GM15510 (cell line): ENCODE measurements around the gene FEM1C.

Experiments
- POLR2A ChIP-seq: IDR thresholded peaks from 3 replicates; pipeline ENCODE4 v1.6.1; 2011; ENCODE audit warnings: borderline replicate concordance; ENCODE audit not compliant: insufficient read length; ENCODE audit errors: extremely low read depth

Gene FEM1C

DNA sequence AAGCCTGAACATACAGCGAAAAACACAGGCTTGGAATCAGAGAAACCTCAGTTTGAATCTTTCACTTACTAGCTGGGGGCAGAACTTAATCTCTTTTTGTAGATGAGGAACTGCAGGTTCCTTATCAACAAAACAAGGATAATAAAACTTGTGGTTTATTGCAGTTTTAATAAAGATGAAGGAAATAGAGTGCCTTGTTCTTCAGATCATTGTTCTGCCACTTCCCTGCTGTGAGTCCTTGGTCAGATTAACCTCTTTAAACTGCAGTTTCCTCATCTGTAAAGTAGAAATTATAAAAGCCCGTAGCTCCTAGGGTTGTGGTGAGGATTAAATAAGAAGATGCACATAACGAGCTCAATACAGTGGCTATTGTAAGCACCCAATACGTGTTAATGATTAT, 57.4 kb downstream of the FEM1C start:
- no peak for TF ChIP-seq POLR2A

DNA sequence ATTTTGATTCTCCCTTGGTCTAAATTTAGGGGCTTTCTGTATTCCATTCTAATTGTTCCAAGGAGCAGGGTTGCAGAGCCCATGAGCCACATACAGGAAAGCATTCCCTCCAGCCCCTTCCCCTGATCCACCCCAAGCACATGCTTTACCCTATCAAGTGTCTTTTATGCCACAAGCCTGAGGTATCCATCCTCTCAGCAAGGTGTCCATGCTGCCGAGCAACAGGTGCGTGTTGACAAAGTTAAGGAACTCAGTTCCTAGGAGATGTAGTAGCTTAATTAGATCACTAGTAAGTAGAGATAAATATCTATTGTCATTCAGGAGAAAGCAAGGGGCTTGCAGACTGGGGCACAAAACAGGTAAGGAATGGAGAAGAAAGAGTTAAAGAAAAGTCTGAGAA, 57.8 kb downstream of the FEM1C start:
- TF ChIP-seq POLR2A: no peak

DNA sequence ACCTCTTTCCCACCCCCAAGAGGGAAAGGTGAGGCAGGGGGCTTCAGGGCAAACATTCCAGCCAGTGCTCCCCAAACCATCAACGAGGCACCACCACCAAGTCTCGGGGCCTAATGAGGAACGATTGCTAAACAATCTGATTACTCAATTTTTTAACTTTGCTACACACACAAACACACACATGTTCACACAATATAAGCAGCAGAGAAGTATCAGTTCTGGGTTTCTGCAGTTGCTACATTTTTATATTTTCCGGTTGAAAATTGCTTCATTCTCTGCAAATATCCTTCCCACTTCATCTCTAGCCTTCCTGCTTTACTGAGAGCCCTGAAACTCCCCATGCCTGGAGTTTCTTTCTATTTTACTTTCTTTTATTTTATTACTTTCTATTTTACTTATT, 60.2 kb downstream of the FEM1C start:
- TF ChIP-seq POLR2A: no peak

DNA sequence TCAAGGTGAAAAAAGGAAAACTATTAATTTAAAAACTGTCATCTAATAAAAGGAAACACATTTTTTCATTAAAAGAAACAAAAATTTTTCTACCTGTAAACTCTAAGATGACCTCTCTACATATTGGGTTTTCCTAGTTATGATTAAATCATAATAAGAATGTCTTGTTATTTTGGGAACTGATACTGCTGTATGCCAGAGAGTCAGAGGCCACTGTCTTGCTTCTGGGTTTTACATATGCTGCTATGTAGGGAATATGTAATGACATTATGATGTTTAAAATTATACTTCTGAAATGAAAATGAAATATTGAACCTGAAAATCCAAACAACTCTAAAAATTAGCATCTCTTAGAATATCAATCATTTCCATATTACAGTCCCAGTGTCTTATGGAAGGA, 63.7 kb downstream of the FEM1C start:
- TF ChIP-seq POLR2A: no peak

DNA sequence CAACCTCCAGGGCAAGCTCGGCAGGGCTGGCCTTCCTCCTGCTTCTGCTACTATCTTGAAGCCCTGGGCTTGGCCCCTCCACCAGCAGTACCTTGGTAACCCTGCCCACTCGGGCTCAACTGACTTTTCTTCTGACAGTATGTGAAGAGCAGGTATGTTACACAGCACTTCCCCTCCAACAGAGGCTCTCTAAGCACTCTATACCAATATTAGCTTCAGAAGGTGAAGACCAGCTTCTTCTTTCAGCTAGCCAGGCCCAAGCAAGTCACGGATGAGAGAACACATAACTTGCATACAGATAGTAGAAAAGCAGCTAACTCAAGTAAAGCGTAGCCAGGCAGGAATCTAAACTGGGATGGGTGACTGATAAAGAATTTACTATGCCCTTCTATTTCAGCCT, 64.3 kb downstream of the FEM1C start:
- no peak for TF ChIP-seq POLR2A

DNA sequence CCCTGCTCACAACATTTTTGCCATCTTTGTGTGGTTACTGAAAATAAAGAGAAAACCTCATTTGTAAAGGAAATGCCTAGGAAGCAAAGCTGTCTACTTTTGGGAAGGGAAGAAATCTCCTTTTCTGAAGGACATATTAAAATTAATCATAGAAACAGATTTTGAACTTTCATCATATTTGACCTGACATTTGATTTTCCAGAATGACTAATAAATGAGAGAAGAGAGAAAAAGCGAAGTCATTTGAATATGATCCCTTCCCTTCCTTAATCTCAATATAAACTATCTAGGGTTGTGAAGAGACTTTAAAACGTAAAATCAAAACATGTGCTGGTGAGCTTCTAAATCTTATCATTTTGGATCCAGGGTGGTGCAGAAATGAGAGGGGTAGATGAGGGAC, 66.3 kb downstream of the FEM1C start:
- no peak for TF ChIP-seq POLR2A

DNA sequence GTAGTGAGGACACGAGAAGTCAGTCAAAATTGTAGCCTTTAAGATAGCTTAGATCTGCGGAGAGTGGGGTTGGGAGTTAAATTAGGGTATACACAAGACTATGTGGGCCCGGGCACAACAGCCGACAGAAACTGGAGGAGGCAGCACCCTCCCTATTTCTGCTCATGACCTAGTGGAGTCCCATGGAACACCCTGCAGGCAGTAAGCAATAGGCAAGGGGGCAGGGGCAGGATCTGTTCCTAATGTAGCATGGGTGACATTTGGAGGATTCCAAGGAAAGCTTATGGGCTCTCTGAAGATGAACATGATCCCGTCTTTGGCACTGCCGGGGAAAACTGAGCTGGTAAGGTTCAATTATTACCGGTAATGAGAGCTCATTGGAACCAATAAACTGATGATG, 67.0 kb downstream of the FEM1C start:
- no peak for TF ChIP-seq POLR2A

DNA sequence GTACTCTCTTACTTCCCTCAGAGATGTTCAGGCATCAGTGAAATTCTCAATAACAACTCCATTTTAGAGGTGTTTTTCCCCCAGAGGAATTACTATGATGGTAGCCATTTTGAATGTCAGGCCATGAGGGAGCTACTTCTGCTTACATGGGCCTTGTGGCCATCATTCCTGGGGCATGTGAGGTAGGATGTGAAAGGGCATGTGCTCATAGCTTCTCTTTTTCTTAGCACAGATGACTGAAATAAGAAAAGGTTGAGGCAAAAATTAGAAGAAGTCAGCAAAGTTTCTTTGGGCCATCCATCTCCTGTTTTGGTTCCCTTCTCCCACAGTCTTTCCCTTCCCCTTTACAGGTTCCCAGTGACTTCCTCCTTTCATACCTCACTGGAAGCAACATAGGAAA, 68.8 kb downstream of the FEM1C start:
- TF ChIP-seq POLR2A: no peak

DNA sequence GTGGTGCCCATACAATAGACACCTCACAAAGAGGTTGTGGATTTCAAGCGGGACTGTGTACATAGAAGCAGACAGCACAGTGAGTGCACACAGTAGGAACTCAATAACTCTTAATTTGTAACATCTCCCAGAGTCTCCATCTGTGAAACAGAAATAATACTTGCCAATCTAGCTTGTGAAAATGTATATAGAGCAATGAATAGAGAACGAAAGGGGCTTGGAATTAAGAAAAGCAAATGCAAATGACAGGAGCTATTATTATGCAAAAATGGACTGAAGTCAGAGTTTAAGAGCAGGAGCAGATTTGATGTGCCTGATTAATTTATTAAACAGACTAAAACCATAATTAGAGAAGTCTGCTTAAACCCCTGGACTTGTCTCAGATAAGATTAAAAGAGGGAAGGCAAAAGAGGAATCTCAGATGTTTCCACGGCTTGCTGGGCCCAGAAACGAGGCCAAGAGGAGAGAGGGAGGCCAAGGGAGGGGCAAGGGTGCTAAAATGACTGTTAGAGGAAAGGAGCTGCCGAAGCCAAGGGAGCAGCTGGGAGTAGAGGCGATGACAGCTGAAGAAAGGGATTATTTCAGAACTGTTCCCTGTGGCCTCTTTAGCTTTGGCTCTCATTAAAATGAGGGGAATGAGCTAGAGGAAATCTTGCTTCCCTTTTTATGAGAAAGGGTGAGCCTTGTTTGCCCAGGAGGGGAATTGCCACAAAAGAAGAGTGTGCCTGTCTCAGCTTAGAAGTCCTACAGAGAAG, 72.1 kb downstream of the FEM1C start:
- TF ChIP-seq POLR2A: no peak

DNA sequence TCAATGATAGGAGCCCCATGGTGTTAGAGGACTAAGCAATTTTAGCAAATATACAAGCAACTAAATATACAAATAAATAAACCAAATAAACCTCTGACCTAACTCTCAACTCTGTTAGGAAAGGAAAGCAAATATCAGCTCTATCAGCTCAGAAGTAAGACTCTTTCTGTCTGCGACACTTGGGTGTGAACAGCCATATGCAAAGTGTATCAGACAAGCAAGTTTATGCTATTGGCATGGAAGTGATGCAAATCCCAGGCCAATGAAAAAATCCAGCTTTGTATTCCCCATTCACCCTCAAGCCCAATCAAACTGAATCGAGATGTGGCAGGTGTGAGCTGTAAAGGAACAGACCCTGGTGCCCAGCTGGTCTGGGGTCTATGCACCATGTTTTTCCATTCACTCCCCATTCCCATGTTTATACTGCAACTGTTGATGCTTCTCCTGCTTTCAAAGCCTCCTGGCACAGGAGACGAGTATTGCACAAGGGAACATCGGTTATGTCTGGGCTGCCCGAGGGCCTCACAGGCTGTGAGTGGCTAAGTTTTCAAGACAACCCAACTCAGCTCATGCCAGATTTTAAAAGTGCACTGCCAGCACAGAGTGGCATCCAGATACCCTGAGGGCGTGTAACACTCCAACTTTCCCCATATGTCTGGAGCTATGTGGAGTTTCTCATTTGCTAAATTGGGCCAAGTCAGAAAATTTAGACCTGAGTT, 73.1 kb downstream of the FEM1C start:
- TF ChIP-seq POLR2A: no peak

DNA sequence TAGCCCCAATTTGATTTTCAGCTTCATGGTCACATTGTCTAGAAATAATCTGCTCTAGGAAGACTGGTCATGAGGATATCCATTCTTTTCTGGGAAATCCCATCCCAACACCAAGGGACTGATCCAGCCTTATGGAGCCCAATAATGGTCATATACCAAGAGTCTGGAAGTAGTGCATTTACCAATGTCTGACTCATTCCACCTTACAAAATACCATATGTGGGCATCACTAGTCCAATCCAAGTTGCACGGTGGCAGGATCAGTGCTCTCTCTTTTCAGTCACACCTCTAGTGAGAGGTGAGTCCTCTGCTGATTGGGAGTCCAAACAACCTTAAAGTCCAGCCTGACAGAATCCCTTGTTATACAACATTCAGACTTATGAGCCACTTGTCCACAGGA, 73.7 kb downstream of the FEM1C start:
- no peak for TF ChIP-seq POLR2A
